ENCODE measurements around the gene GJC1. TPM values are rescaled to one million over a fixed set of nuclear protein-coding genes. Genes with fewer than 3 reads are reported as not detected.

The GJC1 gene
- total and polyA plus RNA-seq, 4 donors: 3.9 to 44.3 (median 8.5) TPM

GRCh38 chr17:44754276-44754675, 75.8 kb downstream of the GJC1 start:
- no peak for TF ChIP-seq CTCF (IDR thresholded peaks at IDR 0.05; ENCODE audit: control extremely low read depth, extremely low read depth)
- H3K4me1 ChIP-seq (ENCODE audit: control insufficient read depth in 5 of 5, insufficient read depth in 5 of 5, low read length in 5 of 5): peaks cover 0 to 5% (median 4%) of the 10 kb centered on the region in 5 donors
- H3K36me3 ChIP-seq (ENCODE audit: control insufficient read depth in 4 of 4, insufficient read depth in 4 of 4, low read length in 4 of 4): peaks cover 0 to 13% (median 0%) of the 10 kb centered on the region in 4 donors
- H3K9me3 ChIP-seq (ENCODE audit: control insufficient read depth in 4 of 4, insufficient read depth in 3 of 4, low read length in 3 of 4): peaks cover 0 to 2% (median 0%) of the 10 kb centered on the region in 4 donors
- DNase-seq: no peak
- WGBS, 2 donors: 80 to 85% methylated on average over 7 of the region's 7 CpGs
- ATAC-seq (ENCODE audit: insufficient read depth, low FRiP score): no peak
- H3K27ac ChIP-seq (ENCODE audit: low read depth in 1 of 2, low read length in 1 of 2): no peak overlapping the region
- peaks cover 0 to under 1% (median 0%) of the 10 kb centered on the region in 3 donors for H3K27me3 ChIP-seq (ENCODE audit: control insufficient read depth in 3 of 3, insufficient read depth in 3 of 3, low read length in 2 of 3)
- no peak overlapping the region for H3K9ac ChIP-seq (ENCODE audit: insufficient read depth in 1 of 2, low read length in 2 of 2)
- no peak overlapping the region for H3K4me3 ChIP-seq

- no peak overlapping the region for H3K27ac ChIP-seq (ENCODE audit: low read depth in 1 of 2, low read length in 1 of 2)
- H3K4me3 ChIP-seq: no peak overlapping the region
- peaks cover 0 to 5% (median under 1%) of the 10 kb centered on the region in 5 donors for H3K4me1 ChIP-seq (ENCODE audit: control insufficient read depth in 5 of 5, insufficient read depth in 5 of 5, low read length in 5 of 5)
- 84 to 85% methylated on average over 17 of the region's 17 CpGs for WGBS, 2 donors
- no peaks in the 10 kb centered on the region for H3K27me3 ChIP-seq (ENCODE audit: control insufficient read depth in 3 of 3, insufficient read depth in 3 of 3, low read length in 2 of 3)
- H3K36me3 ChIP-seq (ENCODE audit: control insufficient read depth in 4 of 4, insufficient read depth in 4 of 4, low read length in 4 of 4): peaks cover 0 to 21% (median under 1%) of the 10 kb centered on the region in 4 donors
- no peak for ATAC-seq (ENCODE audit: insufficient read depth, low FRiP score)
- no peak overlapping the region for H3K9ac ChIP-seq (ENCODE audit: insufficient read depth in 1 of 2, low read length in 2 of 2)
- no peak for TF ChIP-seq CTCF (IDR thresholded peaks at IDR 0.05; ENCODE audit: control extremely low read depth, extremely low read depth)
- peaks cover 0 to 2% (median 0%) of the 10 kb centered on the region in 4 donors for H3K9me3 ChIP-seq (ENCODE audit: control insufficient read depth in 4 of 4, insufficient read depth in 3 of 4, low read length in 3 of 4)
- DNase-seq: no peak
These were observed 76.9 kb downstream of the GJC1 start for GRCh38 chr17:44752953-44753861.

GRCh38 chr17:44751806-44752205, 78.3 kb downstream of the GJC1 start:
- Histone ChIP-seq H3K4me1 (ENCODE audit: control insufficient read depth in 5 of 5, insufficient read depth in 5 of 5, low read length in 5 of 5) (peaks cover 0 to 5% (median 0%) of the 10 kb centered on the region in 5 donors), H3K27ac (ENCODE audit: low read depth in 1 of 2, low read length in 1 of 2) (no peak overlapping the region), H3K36me3 (ENCODE audit: control insufficient read depth in 4 of 4, insufficient read depth in 4 of 4, low read length in 4 of 4) (peaks cover 0 to 29% (median 4%) of the 10 kb centered on the region in 4 donors), H3K4me3 (no peak overlapping the region), H3K27me3 (ENCODE audit: control insufficient read depth in 3 of 3, insufficient read depth in 3 of 3, low read length in 2 of 3) (no peaks in the 10 kb centered on the region), H3K9ac (ENCODE audit: insufficient read depth in 1 of 2, low read length in 2 of 2) (no peak overlapping the region), H3K9me3 (ENCODE audit: control insufficient read depth in 4 of 4, insufficient read depth in 3 of 4, low read length in 3 of 4) (peaks cover 0 to 2% (median 0%) of the 10 kb centered on the region in 4 donors)
- ATAC-seq (ENCODE audit: insufficient read depth, low FRiP score) (no peak), DNase-seq (no peak)
- no peak for TF ChIP-seq CTCF (IDR thresholded peaks at IDR 0.05; ENCODE audit: control extremely low read depth, extremely low read depth)
- WGBS, 2 donors: 80 to 90% methylated on average over 10 of the region's 10 CpGs

All from lung (tissue), 12 donors.